ENCODE results near the gene VGLL2.

DNA sequence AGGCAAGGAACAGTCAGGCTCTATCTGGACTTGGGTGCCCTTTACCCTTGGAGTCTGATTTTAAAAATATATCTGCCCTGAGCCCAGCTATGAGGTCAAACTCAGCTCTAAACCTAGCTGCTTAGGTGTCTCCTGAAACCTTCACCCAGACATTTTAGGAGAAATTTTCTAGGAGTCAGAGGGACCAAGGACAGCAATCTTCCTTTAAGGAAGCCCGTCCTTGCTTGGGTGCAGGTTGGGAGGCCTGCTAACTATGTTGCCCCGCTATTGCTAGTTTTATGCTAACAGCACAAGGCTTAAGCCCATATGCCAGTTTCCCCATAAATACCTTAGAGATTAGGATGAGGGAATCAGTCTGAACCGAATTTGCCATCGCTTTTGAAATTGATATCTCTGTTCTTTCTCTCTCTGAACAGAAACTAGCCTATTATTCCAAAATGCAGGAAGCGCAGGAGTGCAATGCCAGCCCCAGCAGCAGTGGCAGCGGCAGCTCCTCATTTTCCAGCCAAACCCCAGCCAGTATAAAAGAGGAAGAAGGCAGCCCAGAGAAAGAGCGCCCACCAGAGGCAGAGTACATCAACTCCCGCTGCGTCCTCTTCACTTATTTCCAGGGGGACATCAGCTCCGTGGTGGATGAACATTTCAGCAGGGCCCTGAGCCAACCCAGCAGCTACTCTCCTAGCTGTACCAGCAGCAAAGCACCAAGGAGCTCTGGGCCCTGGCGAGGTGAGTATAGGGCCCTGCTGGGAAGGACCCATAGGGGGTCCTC lies 2.6 kb downstream of the VGLL2 start:
- TF ChIP-seq, protein P1, sequence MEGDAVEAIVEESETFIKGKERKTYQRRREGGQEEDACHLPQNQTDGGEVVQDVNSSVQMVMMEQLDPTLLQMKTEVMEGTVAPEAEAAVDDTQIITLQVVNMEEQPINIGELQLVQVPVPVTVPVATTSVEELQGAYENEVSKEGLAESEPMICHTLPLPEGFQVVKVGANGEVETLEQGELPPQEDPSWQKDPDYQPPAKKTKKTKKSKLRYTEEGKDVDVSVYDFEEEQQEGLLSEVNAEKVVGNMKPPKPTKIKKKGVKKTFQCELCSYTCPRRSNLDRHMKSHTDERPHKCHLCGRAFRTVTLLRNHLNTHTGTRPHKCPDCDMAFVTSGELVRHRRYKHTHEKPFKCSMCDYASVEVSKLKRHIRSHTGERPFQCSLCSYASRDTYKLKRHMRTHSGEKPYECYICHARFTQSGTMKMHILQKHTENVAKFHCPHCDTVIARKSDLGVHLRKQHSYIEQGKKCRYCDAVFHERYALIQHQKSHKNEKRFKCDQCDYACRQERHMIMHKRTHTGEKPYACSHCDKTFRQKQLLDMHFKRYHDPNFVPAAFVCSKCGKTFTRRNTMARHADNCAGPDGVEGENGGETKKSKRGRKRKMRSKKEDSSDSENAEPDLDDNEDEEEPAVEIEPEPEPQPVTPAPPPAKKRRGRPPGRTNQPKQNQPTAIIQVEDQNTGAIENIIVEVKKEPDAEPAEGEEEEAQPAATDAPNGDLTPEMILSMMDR (conservative IDR thresholded peaks at IDR 0.05; ENCODE audit: low read length) = peak; percentile 43
- TF ChIP-seq EZH2phosphoT487 (IDR thresholded peaks at IDR 0.05; ENCODE audit: borderline replicate concordance, low read depth, low read length) = no peak
